Measurements from ENCODE around the gene URB2.
"Not testable (repeated sequence)": the region's sequence is repeated elsewhere in the genome, so short reads cannot be mapped to it uniquely, and the experiment has no call there.

The URB2 gene

DNA sequence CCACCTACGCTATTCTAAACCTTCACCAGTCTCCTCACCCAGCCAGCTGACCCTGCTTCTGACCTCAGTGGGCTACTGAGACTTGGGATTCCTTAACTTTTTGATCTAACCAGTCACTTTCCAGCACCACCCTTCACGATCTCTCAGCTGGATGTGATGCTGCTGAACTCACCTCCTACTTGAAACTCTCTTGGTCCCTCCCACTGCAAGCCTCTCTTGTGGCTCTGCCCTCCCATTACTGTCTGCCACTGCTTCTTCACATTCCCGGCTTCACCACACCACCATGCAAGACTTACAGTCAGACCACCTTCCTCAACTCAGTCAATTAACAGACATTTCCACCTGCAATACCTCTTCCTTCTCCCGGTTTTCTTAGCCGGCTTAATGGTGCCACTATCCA, 6.4 kb upstream of the URB2 start:
- no peaks in the 10 kb centered on the region for H3K36me3 ChIP-seq (ENCODE audit: control insufficient read depth, insufficient read depth, low read length)
- no peaks in the 10 kb centered on the region for H3K27me3 ChIP-seq (ENCODE audit: control insufficient read depth, insufficient read depth, low read length)
- H3K4me3 ChIP-seq (ENCODE audit: low read length): no peak overlapping the region
- no peak overlapping the region for H3K9ac ChIP-seq (ENCODE audit: low read length)
- no peaks in the 10 kb centered on the region for H3K9me3 ChIP-seq (ENCODE audit: control insufficient read depth, low read length)
- H3K4me1 ChIP-seq (ENCODE audit: control insufficient read depth, insufficient read depth, low read length): peaks cover 14% of the 10 kb centered on the region

DNA sequence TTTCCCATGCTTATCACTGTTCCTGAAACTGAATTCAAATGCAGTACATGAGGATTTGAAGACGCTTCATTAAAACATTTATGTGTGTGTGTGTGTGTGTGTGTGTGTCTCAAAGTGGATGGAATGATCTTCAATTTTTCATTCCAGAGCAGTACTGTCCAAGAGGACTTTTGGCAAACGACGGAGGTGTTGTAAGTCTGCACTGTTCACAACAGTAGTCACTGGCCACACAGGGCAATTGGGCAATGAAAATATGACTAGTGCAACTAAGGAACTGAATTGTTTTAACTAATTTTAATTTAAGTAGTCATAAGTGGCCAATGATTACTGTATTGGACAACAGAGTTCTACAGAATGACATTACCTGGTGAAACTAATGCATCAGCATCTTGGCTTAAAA, 5.2 kb upstream of the URB2 start:
- Histone ChIP-seq H3K4me1 (ENCODE audit: control insufficient read depth, insufficient read depth, low read length) (peaks cover 17% of the 10 kb centered on the region), H3K9me3 (ENCODE audit: control insufficient read depth, low read length) (no peaks in the 10 kb centered on the region), H3K27me3 (ENCODE audit: control insufficient read depth, insufficient read depth, low read length) (no peaks in the 10 kb centered on the region)

DNA sequence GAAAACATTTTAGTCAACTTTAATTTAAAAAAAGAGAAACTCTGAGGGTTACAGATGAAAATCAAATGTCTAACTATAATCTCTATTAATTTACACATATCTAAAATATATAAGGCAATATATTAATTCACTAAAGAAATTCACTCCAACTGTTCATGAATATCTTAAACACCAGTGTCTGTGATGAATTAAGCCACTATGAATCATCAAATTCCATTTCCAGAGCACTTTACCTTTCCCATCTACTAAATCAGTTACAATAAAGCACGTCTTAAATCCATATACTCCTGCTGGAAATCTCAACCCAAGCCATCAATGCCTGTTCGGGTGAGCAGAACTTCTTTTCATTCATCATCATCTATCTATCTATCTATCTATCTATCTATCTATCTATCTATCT, 4.4 kb upstream of the URB2 start:
- Histone ChIP-seq H3K9me3 (ENCODE audit: control insufficient read depth, low read length) (no peaks in the 10 kb centered on the region), H3K4me1 (ENCODE audit: control insufficient read depth, insufficient read depth, low read length) (peaks cover 17% of the 10 kb centered on the region), H3K9ac (ENCODE audit: low read length) (no peak overlapping the region), H3K36me3 (ENCODE audit: control insufficient read depth, insufficient read depth, low read length) (no peaks in the 10 kb centered on the region), H3K27me3 (ENCODE audit: control insufficient read depth, insufficient read depth, low read length) (no peaks in the 10 kb centered on the region), H3K4me3 (ENCODE audit: low read length) (no peak overlapping the region)

More for the DNA sequence above, 5.2 kb upstream of the URB2 start:
- Histone ChIP-seq H3K9ac (ENCODE audit: low read length) (no peak overlapping the region), H3K4me3 (ENCODE audit: low read length) (no peak overlapping the region), H3K36me3 (ENCODE audit: control insufficient read depth, insufficient read depth, low read length) (no peaks in the 10 kb centered on the region)

DNA sequence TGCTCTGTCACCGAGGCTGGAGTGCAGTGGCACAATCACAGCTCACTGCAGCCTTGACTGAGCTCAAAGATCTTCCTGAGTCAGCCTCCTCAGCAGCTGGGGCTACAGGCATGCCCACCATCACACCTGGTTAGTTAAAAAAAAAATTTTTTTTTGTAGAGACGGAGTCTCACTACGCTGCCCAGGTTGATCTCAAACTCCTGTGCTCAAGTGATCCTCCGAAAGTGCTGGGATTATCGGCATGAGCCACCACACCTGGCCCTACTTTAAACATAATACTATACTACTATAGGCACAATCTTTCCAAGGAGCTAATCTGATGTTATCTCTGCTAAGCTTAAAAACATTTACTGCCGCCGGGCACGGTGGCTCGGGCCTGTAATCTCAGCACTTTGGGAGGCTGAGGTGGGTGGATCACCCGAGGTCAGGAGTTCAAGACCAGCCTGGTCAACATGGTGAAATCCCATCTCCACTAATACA, 3.4 kb upstream of the URB2 start:
- not testable (repeated sequence) for H3K9ac ChIP-seq (ENCODE audit: low read length); H3K9me3 ChIP-seq (ENCODE audit: control insufficient read depth, low read length); H3K36me3 ChIP-seq (ENCODE audit: control insufficient read depth, insufficient read depth, low read length); H3K4me3 ChIP-seq (ENCODE audit: low read length); H3K27me3 ChIP-seq (ENCODE audit: control insufficient read depth, insufficient read depth, low read length)
- peaks cover 21% of the 10 kb centered on the region for H3K4me1 ChIP-seq (ENCODE audit: control insufficient read depth, insufficient read depth, low read length)

DNA sequence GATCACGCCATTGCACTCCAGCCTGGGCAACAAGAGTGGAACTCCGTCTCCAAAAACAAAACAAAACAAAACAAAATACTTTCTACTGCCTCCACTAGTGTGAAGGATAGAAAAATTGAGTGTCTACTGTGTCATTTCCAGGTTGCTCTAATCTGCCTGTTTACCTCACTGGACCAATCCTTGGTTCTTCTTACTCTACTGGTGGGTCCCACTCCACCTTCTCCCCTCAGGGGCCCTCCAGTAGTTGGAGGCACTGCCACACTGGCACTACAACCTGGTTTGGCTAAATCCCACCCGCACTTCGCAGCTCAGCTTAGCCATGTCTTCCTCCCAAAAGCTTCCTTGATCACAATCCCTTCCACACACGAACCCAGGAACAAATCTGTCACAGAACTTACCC, 2.8 kb upstream of the URB2 start:
- no peaks in the 10 kb centered on the region for H3K36me3 ChIP-seq (ENCODE audit: control insufficient read depth, insufficient read depth, low read length)
- H3K4me1 ChIP-seq (ENCODE audit: control insufficient read depth, insufficient read depth, low read length): peaks cover 21% of the 10 kb centered on the region
- H3K9ac ChIP-seq (ENCODE audit: low read length): no peak overlapping the region
- no peak overlapping the region for H3K4me3 ChIP-seq (ENCODE audit: low read length)
- no peaks in the 10 kb centered on the region for H3K9me3 ChIP-seq (ENCODE audit: control insufficient read depth, low read length)
- H3K27me3 ChIP-seq (ENCODE audit: control insufficient read depth, insufficient read depth, low read length): no peaks in the 10 kb centered on the region

DNA sequence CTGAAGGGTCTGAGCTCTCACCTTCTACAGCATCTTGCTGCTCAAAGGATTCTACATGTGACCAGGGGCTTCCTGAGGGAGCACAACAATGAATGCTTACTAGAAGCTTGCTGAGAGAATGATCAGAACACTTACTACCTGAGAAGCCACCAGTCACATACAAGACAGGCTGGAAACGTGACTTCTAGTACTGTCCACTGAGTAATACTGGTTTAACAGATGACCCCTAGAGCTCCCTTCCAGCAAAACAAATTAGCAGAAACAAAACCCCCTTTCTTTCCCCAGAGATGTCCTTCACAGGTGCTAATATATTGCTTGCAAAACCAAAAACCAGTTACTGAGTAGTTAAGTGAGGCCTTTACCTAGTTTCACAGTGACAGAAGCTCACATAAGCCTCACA, 2.2 kb upstream of the URB2 start:
- Histone ChIP-seq H3K36me3 (ENCODE audit: control insufficient read depth, insufficient read depth, low read length) (no peaks in the 10 kb centered on the region), H3K4me1 (ENCODE audit: control insufficient read depth, insufficient read depth, low read length) (peaks cover 21% of the 10 kb centered on the region), H3K27me3 (ENCODE audit: control insufficient read depth, insufficient read depth, low read length) (no peaks in the 10 kb centered on the region), H3K9ac (ENCODE audit: low read length) (no peak overlapping the region), H3K4me3 (ENCODE audit: low read length) (no peak overlapping the region), H3K9me3 (ENCODE audit: control insufficient read depth, low read length) (no peaks in the 10 kb centered on the region)

DNA sequence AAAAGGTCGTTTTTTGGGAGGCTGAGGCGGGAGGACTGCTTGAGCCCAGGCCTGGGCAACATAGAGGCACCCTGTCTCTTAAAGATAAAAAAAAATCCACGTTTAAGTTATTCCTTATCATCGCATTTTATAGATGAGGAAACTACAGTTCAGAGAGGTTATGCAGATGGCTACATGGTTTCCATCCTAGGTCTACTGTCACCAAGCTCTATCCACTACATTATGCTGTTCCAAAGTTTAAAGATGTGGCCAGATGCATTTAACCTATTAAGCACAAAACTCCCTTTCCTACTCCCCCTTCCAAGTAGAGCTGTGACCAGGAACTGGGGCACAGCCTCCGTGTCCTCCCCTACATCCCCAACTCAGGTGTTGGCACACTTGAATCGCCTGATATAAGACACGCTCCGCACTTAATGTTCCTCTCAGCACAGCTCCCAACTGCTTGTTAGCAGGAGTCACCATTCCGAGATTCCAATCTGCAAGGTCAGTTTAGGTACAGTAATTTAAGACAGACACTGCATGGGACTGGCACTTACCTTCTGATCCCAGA, 1.5 kb upstream of the URB2 start:
- Histone ChIP-seq H3K4me1 (ENCODE audit: control insufficient read depth, insufficient read depth, low read length) (peaks cover 16% of the 10 kb centered on the region), H3K4me3 (ENCODE audit: low read length) (peak overlapping the region; percentile 78), H3K9ac (ENCODE audit: low read length) (peak overlapping the region; percentile 62), H3K36me3 (ENCODE audit: control insufficient read depth, insufficient read depth, low read length) (no peaks in the 10 kb centered on the region), H3K27me3 (ENCODE audit: control insufficient read depth, insufficient read depth, low read length) (no peaks in the 10 kb centered on the region), H3K9me3 (ENCODE audit: control insufficient read depth, low read length) (no peaks in the 10 kb centered on the region)

DNA sequence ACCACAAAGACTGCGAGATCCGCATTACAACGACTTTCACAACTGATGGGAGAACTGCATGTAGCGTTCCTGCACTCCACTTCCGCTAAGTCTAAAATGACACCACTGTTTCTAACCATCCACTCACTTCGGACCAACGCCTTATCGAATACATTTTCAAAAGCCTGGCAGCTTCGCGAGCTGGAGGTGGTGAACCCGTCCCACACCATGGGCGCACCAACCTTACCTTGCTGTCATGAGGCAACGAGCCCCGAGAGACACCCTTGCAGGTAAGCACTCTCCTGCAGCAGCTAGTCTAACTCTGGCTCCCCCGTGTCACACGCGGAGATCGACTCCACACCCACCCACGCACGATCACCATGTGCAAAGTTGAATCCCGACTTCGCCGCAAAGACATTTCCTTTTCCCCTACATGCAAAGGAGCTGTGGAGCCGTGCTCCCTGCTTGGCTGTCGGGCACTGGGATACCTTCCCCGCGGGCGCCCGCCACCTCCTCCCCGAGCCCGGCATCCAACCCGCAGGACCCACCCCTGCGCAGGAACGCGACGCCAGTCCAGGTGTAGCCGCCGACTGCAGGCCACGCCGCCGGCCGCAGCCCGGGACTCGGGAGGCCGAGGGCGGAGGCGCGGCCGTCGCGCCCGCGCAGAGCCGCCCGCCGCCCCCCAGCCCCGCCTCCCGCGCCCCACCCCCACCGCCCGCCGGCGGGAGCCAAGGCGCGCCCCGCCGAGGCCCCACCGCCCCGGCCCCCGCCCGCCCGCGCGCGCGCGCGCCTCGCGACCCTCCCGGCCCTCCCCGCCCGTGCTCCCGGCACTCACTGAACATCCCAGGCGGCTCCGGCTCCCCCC, 754 bp upstream of the URB2 start:
- Histone ChIP-seq H3K4me1 (ENCODE audit: control insufficient read depth, insufficient read depth, low read length) (peaks cover 14% of the 10 kb centered on the region), H3K36me3 (ENCODE audit: control insufficient read depth, insufficient read depth, low read length) (no peaks in the 10 kb centered on the region), H3K27me3 (ENCODE audit: control insufficient read depth, insufficient read depth, low read length) (no peaks in the 10 kb centered on the region), H3K4me3 (ENCODE audit: low read length) (peak overlapping the region; percentile 78), H3K9ac (ENCODE audit: low read length) (peak overlapping the region; percentile 62), H3K9me3 (ENCODE audit: control insufficient read depth, low read length) (no peaks in the 10 kb centered on the region)

DNA sequence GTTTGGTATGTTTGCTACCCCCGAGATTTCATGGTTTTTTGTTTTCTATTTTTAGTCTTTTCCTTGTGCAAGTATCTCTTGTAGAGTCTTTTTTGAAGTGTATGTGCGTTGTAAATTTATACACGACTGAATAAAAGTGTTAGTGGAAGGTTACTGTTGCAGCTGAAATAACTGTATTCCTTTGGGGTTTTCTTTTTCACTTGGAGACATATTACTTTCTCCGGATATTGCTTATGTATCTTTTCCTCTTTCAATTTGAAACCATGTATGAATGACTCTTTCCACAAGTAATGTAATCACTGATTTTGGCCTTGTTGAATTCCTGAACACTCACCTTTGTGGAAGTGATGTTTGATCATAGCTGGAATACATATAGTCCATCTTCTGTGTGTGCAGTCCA, 956 bp downstream of the URB2 start:
- no peaks in the 10 kb centered on the region for H3K27me3 ChIP-seq (ENCODE audit: control insufficient read depth, insufficient read depth, low read length)
- no peaks in the 10 kb centered on the region for H3K9me3 ChIP-seq (ENCODE audit: control insufficient read depth, low read length)
- peaks cover 14% of the 10 kb centered on the region for H3K4me1 ChIP-seq (ENCODE audit: control insufficient read depth, insufficient read depth, low read length)
- peak overlapping the region; percentile 61 for H3K9ac ChIP-seq (ENCODE audit: low read length)
- H3K4me3 ChIP-seq (ENCODE audit: low read length): peak overlapping the region; percentile 63
- no peaks in the 10 kb centered on the region for H3K36me3 ChIP-seq (ENCODE audit: control insufficient read depth, insufficient read depth, low read length)

DNA sequence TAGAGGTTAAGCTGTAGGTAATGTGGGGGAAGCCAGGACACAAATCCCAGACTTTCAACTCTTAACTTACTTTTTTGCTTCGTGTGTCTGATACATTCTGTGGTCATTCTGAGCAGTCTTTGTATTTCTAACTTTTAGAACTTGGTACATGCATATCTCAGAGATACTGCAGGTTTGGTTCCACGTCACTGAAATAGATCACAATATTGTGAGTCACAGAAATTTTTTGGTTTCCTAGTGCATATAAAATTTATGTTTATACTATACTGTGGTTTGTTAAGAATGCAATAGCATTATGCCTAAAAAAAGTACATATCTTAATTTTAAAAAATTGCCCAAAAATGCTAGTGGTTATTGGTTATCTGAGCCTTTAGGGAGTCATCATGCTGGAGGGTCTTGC, 3.2 kb downstream of the URB2 start:
- Histone ChIP-seq H3K4me3 (ENCODE audit: low read length) (no peak overlapping the region), H3K4me1 (ENCODE audit: control insufficient read depth, insufficient read depth, low read length) (peaks cover 11% of the 10 kb centered on the region), H3K9ac (ENCODE audit: low read length) (no peak overlapping the region)

DNA sequence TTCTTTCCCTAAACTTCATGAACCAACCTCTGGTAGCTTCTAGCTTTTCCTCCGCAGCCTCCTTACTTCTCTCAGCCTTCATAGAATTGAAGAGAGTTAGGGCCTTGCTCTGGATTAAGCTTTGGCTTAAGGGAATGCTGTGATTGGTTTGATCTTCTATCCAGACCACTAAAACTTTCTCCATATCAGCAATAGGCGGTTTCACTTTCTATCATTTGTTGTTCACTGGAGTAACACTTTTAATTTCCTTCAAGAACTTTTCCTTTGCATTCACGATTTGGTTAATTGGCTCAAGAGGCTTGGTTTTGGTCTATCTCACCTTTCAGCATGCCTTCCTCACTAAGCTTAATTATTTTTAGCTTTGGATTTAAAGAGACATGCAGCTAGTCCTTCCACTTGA, 5.1 kb downstream of the URB2 start:
- H3K4me3 ChIP-seq (ENCODE audit: low read length): no peak overlapping the region
- H3K9ac ChIP-seq (ENCODE audit: low read length): no peak overlapping the region
- peaks cover 4% of the 10 kb centered on the region for H3K4me1 ChIP-seq (ENCODE audit: control insufficient read depth, insufficient read depth, low read length)
- no peaks in the 10 kb centered on the region for H3K27me3 ChIP-seq (ENCODE audit: control insufficient read depth, insufficient read depth, low read length)
- H3K9me3 ChIP-seq (ENCODE audit: control insufficient read depth, low read length): no peaks in the 10 kb centered on the region
- peaks cover 8% of the 10 kb centered on the region for H3K36me3 ChIP-seq (ENCODE audit: control insufficient read depth, insufficient read depth, low read length)

More for the DNA sequence above, 3.2 kb downstream of the URB2 start:
- Histone ChIP-seq H3K27me3 (ENCODE audit: control insufficient read depth, insufficient read depth, low read length) (no peaks in the 10 kb centered on the region), H3K36me3 (ENCODE audit: control insufficient read depth, insufficient read depth, low read length) (no peaks in the 10 kb centered on the region), H3K9me3 (ENCODE audit: control insufficient read depth, low read length) (no peaks in the 10 kb centered on the region)

DNA sequence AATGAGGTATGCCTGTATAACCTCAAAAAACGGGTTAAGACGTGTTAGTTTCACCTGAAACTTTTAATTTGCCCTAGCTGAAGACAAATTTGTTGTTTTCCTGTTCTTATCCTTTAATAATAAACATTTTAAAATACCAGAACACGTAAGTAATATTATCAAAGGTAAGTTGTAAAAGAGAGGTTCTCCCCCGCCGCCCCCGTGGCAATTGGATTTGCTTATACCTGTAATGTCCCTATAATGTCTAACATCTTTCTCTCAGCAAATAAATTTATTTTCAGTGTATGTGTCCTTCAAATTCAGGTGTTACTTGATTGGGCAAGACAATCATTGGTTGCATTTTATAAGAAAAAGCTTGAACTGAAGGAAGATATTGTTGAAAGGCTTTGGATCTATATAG, 5.9 kb downstream of the URB2 start:
- Histone ChIP-seq H3K36me3 (ENCODE audit: control insufficient read depth, insufficient read depth, low read length) (peaks cover 8% of the 10 kb centered on the region), H3K4me1 (ENCODE audit: control insufficient read depth, insufficient read depth, low read length) (peaks cover 4% of the 10 kb centered on the region), H3K9ac (ENCODE audit: low read length) (no peak overlapping the region), H3K27me3 (ENCODE audit: control insufficient read depth, insufficient read depth, low read length) (no peaks in the 10 kb centered on the region), H3K4me3 (ENCODE audit: low read length) (no peak overlapping the region), H3K9me3 (ENCODE audit: control insufficient read depth, low read length) (no peaks in the 10 kb centered on the region)
